Esophagus muscularis mucosa (tissue), 4 donors: ENCODE data around the gene ATPAF2. TPM values are rescaled to one million over a fixed set of nuclear protein-coding genes. Genes with fewer than 3 reads are reported as not detected.

Experiments
- DNase-seq: peaks from one replicate; pipeline ENCODE4 v3.0.0-alpha.2; 2017; ENCODE audit errors: extremely low spot score
- H3K27ac ChIP-seq, 4 donors: fragments of 200-600 bp; sonication (generic); replicated peaks in 1 of 4; 1 replicate in 3 of 4; 2 replicates in 1 of 4; pipeline ENCODE4 v1.5.1; 2016 to 2019; ENCODE audit warnings: mild to moderate bottlenecking in 1 of 4
- H3K27me3 ChIP-seq, 4 donors: fragments of 200-600 bp; sonication (generic); one replicate each; pipeline versions ENCODE4 v1.5.1 to v1.6.0; 2016 to 2019
- H3K36me3 ChIP-seq, 4 donors: fragments of 200-600 bp; sonication (generic); one replicate each; pipeline ENCODE4 v1.5.1; 2016 to 2019
- H3K4me1 ChIP-seq, 4 donors: fragments of 200-600 bp; sonication (generic); one replicate each; pipeline ENCODE4 v1.5.1; 2016 to 2019
- H3K4me3 ChIP-seq, 4 donors: fragments of 200-600 bp; sonication (generic); 1 replicate in 2 of 4; 2 replicates in 2 of 4; pipeline ENCODE4 v1.5.1; 2016 to 2019; ENCODE audit warnings: mild to moderate bottlenecking in 4 of 4, moderate library complexity in 1 of 4
- H3K9me3 ChIP-seq, 4 donors: fragments of 200-600 bp; sonication (generic); 1 replicate in 3 of 4; 2 replicates in 1 of 4; pipeline ENCODE4 v1.5.1; 2016 to 2019
- EP300 ChIP-seq: sonication (generic); formaldehyde crosslinking; IDR thresholded peaks from one replicate; pipeline ENCODE4 v1.6.1; 2017; ENCODE audit warnings: antibody characterized with exemption
- POLR2A ChIP-seq: fragments of 450-650 bp; IDR thresholded peaks from one replicate; pipeline ENCODE4 v1.6.1; 2017; ENCODE audit warnings: antibody characterized with exemption, moderate library complexity, mild to moderate bottlenecking, low read depth
- POLR2AphosphoS5 ChIP-seq, 2 donors: sonication (generic); formaldehyde crosslinking; IDR thresholded peaks; one replicate each; pipeline ENCODE4 v1.6.1; 2017; ENCODE audit warnings: antibody characterized with exemption in 2 of 2
- WGBS: methylation state at CpG from one replicate; pipeline ENCODE4 v1.1.5; 2018; 5-methylcytosine and 5-hydroxymethylcytosine counted together
- intact Hi-C: fragments of 100-400 bp; cut with DNase I; formaldehyde crosslinking; loops from one replicate; pipeline ENCODE4 v1.15.1; 2023
- total RNA-seq, 4 donors: library from RNA; depleted of rRNA; stranded (reverse); fragments of >200 nt; gene quantifications; one replicate each; pipeline versions ENCODE4 v1.1.0 to v1.2.1, GENCODE V29; 2016
- TF ChIP-seq, protein P1 (sequence below), 3 experiments: fragments of 200-600 bp in 2 of 3; fragments of 450-650 bp in 1 of 3; sonication (generic) in 2 of 3; IDR thresholded peaks; one replicate each; pipeline ENCODE4 v1.5.1; 2017 to 2019; ENCODE audit warnings: antibody characterized with exemption in 3 of 3, mild to moderate bottlenecking in 2 of 3, moderate library complexity in 1 of 3

ATPAF2 gene
- total RNA-seq, 4 donors from 2014 or later, result 10.4 to 26.1 (median 12.3) TPM

DNA sequence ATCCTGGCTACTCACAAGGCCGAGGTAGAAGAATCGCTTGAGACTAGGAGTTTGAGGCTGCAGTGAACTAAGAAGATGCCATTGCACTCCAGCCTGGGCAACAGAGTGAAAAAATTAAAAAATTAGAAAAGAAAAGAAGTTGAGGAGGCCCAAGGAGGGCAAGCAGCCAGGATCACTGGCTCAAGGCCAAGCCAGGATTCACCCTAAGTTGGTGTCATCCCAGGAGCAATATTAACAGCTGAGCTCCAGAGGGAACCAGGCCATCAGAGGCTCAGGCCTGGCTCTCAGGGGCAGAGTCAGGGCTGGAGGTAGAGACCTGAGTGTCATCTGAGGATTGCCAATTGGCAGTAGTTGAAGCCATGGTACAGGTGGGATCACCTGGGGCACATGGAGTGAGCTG lies 45.6 kb downstream of the ATPAF2 start:
- Histone ChIP-seq H3K4me3 (no peak overlapping the region), H3K9me3 (no peaks in the 10 kb centered on the region), H3K4me1 (peaks cover 0 to 4% (median 0%) of the 10 kb centered on the region in 4 donors), H3K27me3 (no peaks in the 10 kb centered on the region), H3K36me3 (peaks cover 0 to 5% (median 3%) of the 10 kb centered on the region in 4 donors), H3K27ac (no peak overlapping the region)
- no peak for DNase-seq
- intact Hi-C loops, result no loop called here
- TF ChIP-seq POLR2A (no peak), EP300 (no peak), POLR2AphosphoS5 (IDR thresholded peaks at IDR 0.05) (no peak)
- TF ChIP-seq, protein P1, sequence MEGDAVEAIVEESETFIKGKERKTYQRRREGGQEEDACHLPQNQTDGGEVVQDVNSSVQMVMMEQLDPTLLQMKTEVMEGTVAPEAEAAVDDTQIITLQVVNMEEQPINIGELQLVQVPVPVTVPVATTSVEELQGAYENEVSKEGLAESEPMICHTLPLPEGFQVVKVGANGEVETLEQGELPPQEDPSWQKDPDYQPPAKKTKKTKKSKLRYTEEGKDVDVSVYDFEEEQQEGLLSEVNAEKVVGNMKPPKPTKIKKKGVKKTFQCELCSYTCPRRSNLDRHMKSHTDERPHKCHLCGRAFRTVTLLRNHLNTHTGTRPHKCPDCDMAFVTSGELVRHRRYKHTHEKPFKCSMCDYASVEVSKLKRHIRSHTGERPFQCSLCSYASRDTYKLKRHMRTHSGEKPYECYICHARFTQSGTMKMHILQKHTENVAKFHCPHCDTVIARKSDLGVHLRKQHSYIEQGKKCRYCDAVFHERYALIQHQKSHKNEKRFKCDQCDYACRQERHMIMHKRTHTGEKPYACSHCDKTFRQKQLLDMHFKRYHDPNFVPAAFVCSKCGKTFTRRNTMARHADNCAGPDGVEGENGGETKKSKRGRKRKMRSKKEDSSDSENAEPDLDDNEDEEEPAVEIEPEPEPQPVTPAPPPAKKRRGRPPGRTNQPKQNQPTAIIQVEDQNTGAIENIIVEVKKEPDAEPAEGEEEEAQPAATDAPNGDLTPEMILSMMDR (IDR thresholded peaks at IDR 0.05), result no peak
- 85% methylated on average over 2 of the region's 2 CpGs for WGBS

DNA sequence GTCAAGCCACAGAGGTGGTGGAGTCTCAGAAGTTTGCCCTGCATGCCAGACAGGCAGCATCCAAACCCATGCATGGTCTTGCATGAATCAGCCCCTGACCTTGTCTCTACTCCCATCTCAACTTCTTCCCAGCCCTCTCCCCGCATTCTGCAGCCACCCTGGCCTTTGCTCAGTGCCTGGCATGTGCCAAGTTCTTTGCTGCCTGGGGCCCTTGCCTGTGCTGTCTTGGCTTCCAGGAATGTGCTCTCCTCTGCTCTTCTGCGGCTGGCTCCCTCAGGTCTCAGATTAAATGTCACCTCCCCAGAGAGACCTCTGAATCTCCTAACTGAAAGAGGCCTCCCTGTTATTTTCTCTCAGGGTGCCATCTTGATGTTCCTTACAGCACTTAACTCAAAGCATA lies 48.7 kb downstream of the ATPAF2 start:
- intact Hi-C loops, result no loop called here
- WGBS, result 84% methylated on average over 2 of the region's 2 CpGs
- H3K9me3 ChIP-seq, result no peaks in the 10 kb centered on the region
- no peak for TF ChIP-seq POLR2AphosphoS5 (IDR thresholded peaks at IDR 0.05)
- TF ChIP-seq EP300, result no peak
- TF ChIP-seq, protein P1 (IDR thresholded peaks at IDR 0.05), result no peak
- no peak for DNase-seq
- no peaks in the 10 kb centered on the region for H3K27me3 ChIP-seq
- H3K36me3 ChIP-seq, result peaks cover 0 to 13% (median 6%) of the 10 kb centered on the region in 4 donors
- H3K4me1 ChIP-seq, result peaks cover 0 to 4% (median 0%) of the 10 kb centered on the region in 4 donors
- no peak overlapping the region for H3K27ac ChIP-seq
- no peak overlapping the region for H3K4me3 ChIP-seq

DNA sequence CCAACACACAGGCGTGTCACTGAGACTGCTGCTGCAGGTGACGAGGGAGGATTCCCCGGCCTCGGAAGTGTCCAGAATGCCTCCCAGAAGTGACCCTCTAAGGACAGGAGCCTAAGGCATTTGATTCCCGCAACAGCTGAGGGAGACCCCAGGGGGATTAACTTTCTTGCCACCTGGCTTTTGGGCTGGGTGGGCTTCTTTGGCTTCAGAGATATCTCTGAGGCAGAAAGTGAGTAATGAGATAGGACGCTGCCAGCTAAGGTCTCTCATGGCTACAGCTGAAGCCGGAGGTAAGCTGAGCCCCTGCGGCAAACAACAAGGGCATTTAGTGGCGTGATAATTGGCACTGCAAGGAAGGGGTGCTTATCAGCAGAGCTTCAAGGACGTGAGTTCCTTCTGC lies 49.4 kb downstream of the ATPAF2 start:
- Histone ChIP-seq H3K4me3 (no peak overlapping the region), H3K4me1 (peaks cover 0 to 2% (median 0%) of the 10 kb centered on the region in 4 donors), H3K36me3 (peaks cover 0 to 13% (median 6%) of the 10 kb centered on the region in 4 donors), H3K27me3 (no peaks in the 10 kb centered on the region), H3K9me3 (no peaks in the 10 kb centered on the region), H3K27ac (no peak overlapping the region)
- WGBS, result 94% methylated on average over 9 of the region's 10 CpGs
- TF ChIP-seq POLR2AphosphoS5 (IDR thresholded peaks at IDR 0.05), result no peak
- no peak for TF ChIP-seq EP300
- TF ChIP-seq, protein P1 (IDR thresholded peaks at IDR 0.05), result no peak
- no peak for TF ChIP-seq POLR2A
- intact Hi-C loops, result no loop called here
- no peak for DNase-seq

DNA sequence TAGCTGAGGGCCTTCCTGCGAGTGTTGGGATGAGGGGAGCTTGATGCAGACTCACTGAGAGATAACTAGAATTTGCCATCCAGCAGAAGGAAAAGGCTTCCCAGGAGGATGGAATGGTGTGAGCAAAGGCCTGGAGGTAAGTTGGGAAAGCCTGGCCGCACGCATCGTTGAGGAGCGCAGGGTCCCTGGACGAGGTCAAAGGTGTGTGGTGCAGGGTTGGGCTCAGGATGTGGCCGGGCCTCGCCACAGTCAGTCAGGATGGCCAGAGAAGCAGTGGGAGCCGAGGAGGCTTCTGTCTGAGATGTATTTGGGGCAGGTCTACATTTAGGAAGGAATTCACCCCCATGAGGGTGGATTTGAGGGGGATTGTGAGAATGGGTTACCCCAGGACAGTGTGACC lies 49.9 kb downstream of the ATPAF2 start:
- no peak for TF ChIP-seq EP300
- TF ChIP-seq POLR2AphosphoS5 (IDR thresholded peaks at IDR 0.05), result no peak
- no peak for TF ChIP-seq POLR2A
- TF ChIP-seq, protein P1 (IDR thresholded peaks at IDR 0.05), result no peak
- intact Hi-C loops, result no loop called here
- WGBS, result 93% methylated on average over 6 of the region's 9 CpGs
- Histone ChIP-seq H3K27me3 (no peaks in the 10 kb centered on the region), H3K4me3 (no peak overlapping the region), H3K27ac (no peak overlapping the region), H3K9me3 (no peaks in the 10 kb centered on the region), H3K36me3 (peaks cover 0 to 13% (median 6%) of the 10 kb centered on the region in 4 donors), H3K4me1 (no peaks in the 10 kb centered on the region)
- no peak for DNase-seq

DNA sequence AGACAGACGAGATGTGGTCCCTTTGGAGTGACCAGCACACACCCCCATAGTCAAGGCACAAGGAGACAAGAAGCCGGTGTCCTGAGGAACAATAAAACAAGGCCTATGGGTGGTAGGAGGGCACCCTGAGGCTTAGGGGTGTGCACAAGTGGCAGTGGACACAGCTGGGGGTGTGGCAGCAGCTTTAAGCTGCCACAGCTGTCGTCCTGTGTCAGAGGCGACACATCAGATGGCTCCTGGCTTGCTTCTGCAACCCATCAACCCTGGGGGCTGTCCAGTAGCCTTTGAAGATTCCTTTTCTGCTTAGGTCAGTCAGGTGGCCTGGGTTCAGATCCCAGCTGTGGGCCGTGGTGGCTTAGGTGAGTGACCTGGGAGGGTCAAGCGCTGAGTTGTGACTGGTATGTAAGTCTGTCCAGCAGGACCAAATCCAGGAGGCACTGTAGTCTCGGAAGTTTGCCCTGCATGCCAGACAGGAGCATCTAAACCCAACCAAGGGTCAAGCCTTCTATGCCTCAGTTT lies 50.5 kb downstream of the ATPAF2 start:
- no peaks in the 10 kb centered on the region for H3K27me3 ChIP-seq
- H3K27ac ChIP-seq, result no peak overlapping the region
- H3K4me3 ChIP-seq, result no peak overlapping the region
- intact Hi-C loops, result no loop called here
- H3K9me3 ChIP-seq, result no peaks in the 10 kb centered on the region
- TF ChIP-seq POLR2A (no peak), POLR2AphosphoS5 (IDR thresholded peaks at IDR 0.05) (no peak), EP300 (no peak)
- TF ChIP-seq, protein P1 (IDR thresholded peaks at IDR 0.05), result no peak
- WGBS, result 84% methylated on average over 7 of the region's 7 CpGs
- DNase-seq, result no peak
- H3K36me3 ChIP-seq, result peaks cover 0 to 13% (median 6%) of the 10 kb centered on the region in 4 donors
- no peaks in the 10 kb centered on the region for H3K4me1 ChIP-seq
